GM13976 (cell line): Measurements from ENCODE around the gene DOCK4.

ENCODE experiments used
- DNase-seq: peaks from one replicate; pipeline ENCODE4 v3.0.0; 2012; ENCODE audit warnings: low spot score
- in situ Hi-C: fragments of 300-500 bp; cut with MboI; formaldehyde crosslinking; loops from one replicate; pipeline ENCODE4 v1.12.0; 2022; ENCODE audit warnings: low sequenced_read_pairs, mixed read lengths, inconsistent platforms; ENCODE audit not compliant: unreplicated experiment
- TF ChIP-seq, protein P1 (sequence below): IDR thresholded peaks from 2 replicates; pipeline ENCODE4 v1.5.1; 2012; ENCODE audit warnings: borderline replicate concordance, mild to moderate bottlenecking; ENCODE audit not compliant: insufficient read depth; ENCODE audit errors: extremely low read depth, missing control alignments, control extremely low read depth

Gene DOCK4

DNA sequence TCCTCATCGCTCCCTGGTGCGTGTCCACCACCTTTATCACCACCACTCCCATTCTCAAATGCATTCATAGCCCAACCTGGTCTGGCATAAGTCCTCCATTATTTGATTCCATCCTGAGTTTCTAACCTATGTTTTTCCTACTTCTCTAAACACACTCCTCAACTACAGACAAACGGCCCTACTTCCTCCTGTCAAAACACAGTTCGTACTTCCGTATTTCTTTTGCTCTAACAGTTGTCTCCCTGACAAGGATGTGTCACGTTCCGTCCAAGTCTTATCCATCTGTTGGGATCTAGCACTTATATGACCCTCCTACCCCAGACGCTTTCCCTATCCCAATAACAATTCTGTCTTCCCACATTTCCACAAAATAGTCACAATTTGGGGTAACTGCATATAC, 46.8 kb downstream of the DOCK4 start:
- in situ Hi-C loops: no loop called here
- DNase-seq: no peak
- TF ChIP-seq, protein P1, sequence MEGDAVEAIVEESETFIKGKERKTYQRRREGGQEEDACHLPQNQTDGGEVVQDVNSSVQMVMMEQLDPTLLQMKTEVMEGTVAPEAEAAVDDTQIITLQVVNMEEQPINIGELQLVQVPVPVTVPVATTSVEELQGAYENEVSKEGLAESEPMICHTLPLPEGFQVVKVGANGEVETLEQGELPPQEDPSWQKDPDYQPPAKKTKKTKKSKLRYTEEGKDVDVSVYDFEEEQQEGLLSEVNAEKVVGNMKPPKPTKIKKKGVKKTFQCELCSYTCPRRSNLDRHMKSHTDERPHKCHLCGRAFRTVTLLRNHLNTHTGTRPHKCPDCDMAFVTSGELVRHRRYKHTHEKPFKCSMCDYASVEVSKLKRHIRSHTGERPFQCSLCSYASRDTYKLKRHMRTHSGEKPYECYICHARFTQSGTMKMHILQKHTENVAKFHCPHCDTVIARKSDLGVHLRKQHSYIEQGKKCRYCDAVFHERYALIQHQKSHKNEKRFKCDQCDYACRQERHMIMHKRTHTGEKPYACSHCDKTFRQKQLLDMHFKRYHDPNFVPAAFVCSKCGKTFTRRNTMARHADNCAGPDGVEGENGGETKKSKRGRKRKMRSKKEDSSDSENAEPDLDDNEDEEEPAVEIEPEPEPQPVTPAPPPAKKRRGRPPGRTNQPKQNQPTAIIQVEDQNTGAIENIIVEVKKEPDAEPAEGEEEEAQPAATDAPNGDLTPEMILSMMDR: no peak

DNA sequence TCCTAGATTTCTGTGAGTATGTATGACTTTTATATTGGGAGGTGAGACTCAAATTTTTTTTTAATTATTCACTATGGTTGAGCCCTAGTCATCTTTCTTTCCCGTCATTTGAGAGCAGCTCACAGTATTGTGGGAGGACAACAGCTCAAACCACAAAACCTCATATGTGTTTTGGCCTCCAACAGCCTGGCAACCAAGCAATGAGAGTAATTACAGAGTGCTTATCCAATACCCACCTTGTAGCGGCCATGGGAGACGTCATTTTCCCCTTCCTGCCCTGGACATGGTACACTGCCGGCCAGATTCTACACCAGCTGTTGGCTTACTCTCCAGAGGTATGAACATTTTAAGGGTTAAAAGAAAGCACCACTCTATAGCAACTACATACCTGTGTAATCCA, 49.1 kb downstream of the DOCK4 start:
- in situ Hi-C loops: no loop called here
- TF ChIP-seq, protein P1: no peak
- no peak for DNase-seq

DNA sequence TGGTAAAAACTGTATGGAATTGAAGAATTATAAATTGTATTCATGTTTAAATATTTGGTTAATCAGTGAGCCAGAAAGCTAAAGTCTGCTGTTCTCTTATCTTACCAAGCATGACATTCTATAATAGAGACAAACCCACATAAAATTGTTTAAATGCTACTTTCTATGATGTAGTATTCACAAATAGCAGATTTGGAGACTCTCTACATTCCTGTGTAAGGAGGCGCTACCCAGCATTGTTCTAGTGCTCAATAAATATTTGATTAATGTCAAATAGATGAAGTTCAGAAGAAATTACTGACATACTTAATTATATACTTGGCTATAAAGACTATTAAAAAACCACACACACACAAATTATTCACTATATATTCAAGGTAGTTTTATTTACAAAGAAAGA, 49.8 kb downstream of the DOCK4 start:
- TF ChIP-seq, protein P1: no peak
- no peak for DNase-seq
- in situ Hi-C loops: no loop called here

DNA sequence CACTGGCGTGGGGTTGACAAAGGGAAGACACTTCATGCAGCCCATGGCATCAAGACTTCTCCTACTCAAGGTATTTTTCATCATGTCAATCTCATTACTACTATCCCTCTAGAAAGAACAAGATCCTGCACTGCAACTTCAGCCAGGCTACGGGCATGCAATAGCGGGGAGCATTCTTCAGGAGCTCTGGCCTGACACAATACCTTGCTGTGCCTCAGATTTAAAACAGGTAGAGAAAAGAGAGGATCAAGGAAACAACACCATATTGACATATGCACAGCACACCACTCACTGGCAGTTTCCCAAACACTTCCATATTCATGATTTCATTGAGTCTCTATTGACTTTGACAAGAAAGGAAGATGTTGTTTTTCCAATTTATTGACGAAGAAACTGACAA, 51.5 kb downstream of the DOCK4 start:
- in situ Hi-C loops: no loop called here
- no peak for DNase-seq
- TF ChIP-seq, protein P1: no peak

DNA sequence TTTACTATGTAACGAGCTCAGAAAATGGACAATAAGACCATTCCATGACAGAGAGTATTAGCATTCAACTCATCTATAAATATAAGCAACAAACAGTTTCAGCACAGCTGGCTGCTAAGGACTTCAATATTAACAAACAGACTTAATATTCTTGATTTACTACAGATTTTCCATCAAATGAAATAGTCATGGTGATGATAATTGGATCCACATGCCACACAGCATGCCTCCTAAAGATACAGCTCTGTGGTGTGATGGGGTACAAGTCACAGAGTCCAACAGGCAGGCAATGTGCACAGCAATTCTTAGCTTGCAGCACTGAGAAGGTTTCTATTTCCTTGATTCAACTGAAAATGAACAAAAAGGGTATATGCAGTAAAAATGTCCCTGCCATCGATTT, 54.0 kb downstream of the DOCK4 start:
- TF ChIP-seq, protein P1: no peak
- no peak for DNase-seq
- in situ Hi-C loops: no loop called here

DNA sequence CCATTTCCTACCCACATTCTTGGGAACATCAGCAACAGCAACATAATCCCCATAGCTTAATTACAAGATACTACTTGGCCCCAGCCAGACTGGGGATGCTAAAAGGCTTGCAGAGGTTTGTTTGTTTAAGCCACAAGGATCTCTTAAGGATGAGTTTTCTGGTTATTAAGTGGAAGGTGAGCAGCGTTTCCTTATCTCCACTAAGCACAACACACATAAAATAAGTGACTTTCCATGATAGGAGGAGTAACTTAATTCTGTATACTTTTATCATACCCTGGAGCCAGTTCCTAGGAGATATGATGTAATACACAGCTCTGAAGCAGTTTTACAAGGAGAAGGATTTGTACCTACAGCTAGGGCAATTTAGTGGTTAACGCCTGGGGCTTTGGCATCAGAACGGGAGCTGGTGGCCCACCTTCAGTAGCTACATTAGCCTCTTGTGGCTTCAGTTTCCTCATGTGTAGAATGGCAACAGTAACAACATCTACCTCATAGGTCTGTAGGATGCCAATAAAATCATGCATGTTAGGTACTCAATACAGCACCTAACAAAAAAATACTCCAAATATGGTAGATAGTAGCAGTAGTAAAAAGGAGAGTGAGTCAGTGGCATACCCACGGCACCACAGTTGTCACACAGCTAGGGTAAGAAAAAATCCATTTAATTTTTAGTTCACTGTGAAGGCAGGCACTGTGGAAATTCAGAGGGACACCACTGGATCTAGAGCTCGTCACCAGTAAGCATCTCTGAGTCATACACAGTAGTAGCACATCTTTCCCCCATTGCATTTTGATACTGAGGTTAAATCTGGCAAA, 55.2 kb downstream of the DOCK4 start:
- no peak for DNase-seq
- TF ChIP-seq, protein P1: no peak
- in situ Hi-C loops: no loop called here
